ENCODE data around the gene NLGN1.

Gene NLGN1

GRCh38 chr3:173753593-173753992 lies 356.0 kb downstream of the NLGN1 start:
- TF ChIP-seq SNAI2 (CRISPR knock-in tag; IDR thresholded peaks at IDR 0.05) (no peak), TSHZ2 (CRISPR knock-in tag; IDR thresholded peaks at IDR 0.05) (no peak), ISL1 (CRISPR knock-in tag; IDR thresholded peaks at IDR 0.05) (no peak), GLIS3 (CRISPR knock-in tag; IDR thresholded peaks at IDR 0.05) (no peak), ZC3H10 (CRISPR knock-in tag; IDR thresholded peaks at IDR 0.05) (no peak), RARB (CRISPR knock-in tag; IDR thresholded peaks at IDR 0.05) (no peak), PPARA (CRISPR knock-in tag; IDR thresholded peaks at IDR 0.05; ENCODE audit: borderline replicate concordance) (no peak), ZFP3 (CRISPR knock-in tag; IDR thresholded peaks at IDR 0.05) (no peak), ARNTL (CRISPR knock-in tag; IDR thresholded peaks at IDR 0.05; ENCODE audit: borderline replicate concordance, low read depth) (no peak), PATZ1 (CRISPR knock-in tag; IDR thresholded peaks at IDR 0.05; ENCODE audit: borderline replicate concordance) (no peak), CSDC2 (CRISPR knock-in tag; IDR thresholded peaks at IDR 0.05) (no peak), ESRRG (CRISPR knock-in tag; IDR thresholded peaks at IDR 0.05) (no peak), BACH2 (CRISPR knock-in tag; IDR thresholded peaks at IDR 0.05; ENCODE audit: borderline replicate concordance) (no peak), TOX (CRISPR knock-in tag; IDR thresholded peaks at IDR 0.05; ENCODE audit: borderline replicate concordance) (no peak), ZNF565 (CRISPR knock-in tag; conservative IDR thresholded peaks at IDR 0.05; ENCODE audit: low read depth) (no peak), POU6F1 (CRISPR knock-in tag; IDR thresholded peaks at IDR 0.05; ENCODE audit: borderline replicate concordance, low read depth) (no peak), CSRNP3 (CRISPR knock-in tag; IDR thresholded peaks at IDR 0.05) (no peak), ZNF70 (CRISPR knock-in tag; IDR thresholded peaks at IDR 0.05) (no peak)
- no peak for ATAC-seq

GRCh38 chr3:173755161-173755560 lies 357.6 kb downstream of the NLGN1 start:
- ATAC-seq = no peak
- TF ChIP-seq RARB (CRISPR knock-in tag; IDR thresholded peaks at IDR 0.05) = no peak
- no peak for TF ChIP-seq ZFP3 (CRISPR knock-in tag; IDR thresholded peaks at IDR 0.05)
- TF ChIP-seq POU6F1 (CRISPR knock-in tag; IDR thresholded peaks at IDR 0.05; ENCODE audit: borderline replicate concordance, low read depth) = no peak
- no peak for TF ChIP-seq ZNF70 (CRISPR knock-in tag; IDR thresholded peaks at IDR 0.05)
- no peak for TF ChIP-seq CREB5 (CRISPR knock-in tag; IDR thresholded peaks at IDR 0.05; ENCODE audit: low read depth)
- TF ChIP-seq ISL1 (CRISPR knock-in tag; IDR thresholded peaks at IDR 0.05) = no peak
- TF ChIP-seq TOX (CRISPR knock-in tag; IDR thresholded peaks at IDR 0.05; ENCODE audit: borderline replicate concordance) = no peak
- no peak for TF ChIP-seq ZC3H10 (CRISPR knock-in tag; IDR thresholded peaks at IDR 0.05)
- TF ChIP-seq ZNF8 (CRISPR knock-in tag; IDR thresholded peaks at IDR 0.05) = no peak

All from SK-N-SH treated with all-trans-retinoic acid at 6 μM for 48 hours (cell line).